ENCODE results near the gene CNTN4.

DNA sequence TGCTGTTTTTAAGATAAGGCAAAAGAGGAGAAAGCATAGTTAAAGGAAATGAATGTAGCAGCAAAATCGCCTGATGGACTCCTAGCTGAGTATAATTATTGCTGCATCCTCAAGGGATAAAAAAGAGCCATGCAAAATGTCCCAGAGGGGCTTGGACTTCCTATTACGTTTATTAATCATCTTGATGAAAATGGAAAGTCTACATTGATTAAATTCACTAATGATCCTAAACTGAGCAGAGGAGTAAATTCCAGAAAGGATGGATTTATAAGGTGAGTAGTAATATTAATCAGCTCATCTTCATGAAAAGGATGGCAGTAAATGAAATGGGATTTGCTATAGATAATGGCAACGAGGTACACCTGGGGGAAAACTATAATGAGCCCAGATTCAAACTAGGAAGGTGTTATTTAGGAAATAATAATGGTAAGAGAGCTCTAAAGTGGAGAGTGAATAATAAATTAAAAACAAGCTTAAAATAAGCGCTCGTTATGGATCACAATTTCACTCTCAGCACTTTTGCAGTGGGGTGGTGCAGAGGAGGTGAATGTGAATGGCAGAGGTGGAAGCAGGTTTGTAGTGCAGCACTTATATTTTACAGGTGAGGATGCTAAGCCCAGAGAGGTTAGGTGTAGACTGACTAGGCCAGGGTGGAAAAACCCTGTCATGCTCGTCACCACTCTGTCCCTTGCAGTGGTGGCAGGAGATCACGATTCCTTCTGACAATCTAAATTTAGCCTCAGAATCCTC lies 989.2 kb downstream of the CNTN4 start:
- TF ChIP-seq, protein P1, sequence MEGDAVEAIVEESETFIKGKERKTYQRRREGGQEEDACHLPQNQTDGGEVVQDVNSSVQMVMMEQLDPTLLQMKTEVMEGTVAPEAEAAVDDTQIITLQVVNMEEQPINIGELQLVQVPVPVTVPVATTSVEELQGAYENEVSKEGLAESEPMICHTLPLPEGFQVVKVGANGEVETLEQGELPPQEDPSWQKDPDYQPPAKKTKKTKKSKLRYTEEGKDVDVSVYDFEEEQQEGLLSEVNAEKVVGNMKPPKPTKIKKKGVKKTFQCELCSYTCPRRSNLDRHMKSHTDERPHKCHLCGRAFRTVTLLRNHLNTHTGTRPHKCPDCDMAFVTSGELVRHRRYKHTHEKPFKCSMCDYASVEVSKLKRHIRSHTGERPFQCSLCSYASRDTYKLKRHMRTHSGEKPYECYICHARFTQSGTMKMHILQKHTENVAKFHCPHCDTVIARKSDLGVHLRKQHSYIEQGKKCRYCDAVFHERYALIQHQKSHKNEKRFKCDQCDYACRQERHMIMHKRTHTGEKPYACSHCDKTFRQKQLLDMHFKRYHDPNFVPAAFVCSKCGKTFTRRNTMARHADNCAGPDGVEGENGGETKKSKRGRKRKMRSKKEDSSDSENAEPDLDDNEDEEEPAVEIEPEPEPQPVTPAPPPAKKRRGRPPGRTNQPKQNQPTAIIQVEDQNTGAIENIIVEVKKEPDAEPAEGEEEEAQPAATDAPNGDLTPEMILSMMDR (IDR thresholded peaks at IDR 0.05; ENCODE audit: insufficient read depth, low read length): no peak
- TF ChIP-seq POLR2AphosphoS5 (IDR thresholded peaks at IDR 0.05; ENCODE audit: low read depth) (no peak), GABPA (IDR thresholded peaks at IDR 0.05; ENCODE audit: low read depth) (no peak), SPI1 (IDR thresholded peaks at IDR 0.05; ENCODE audit: borderline replicate concordance, low read depth) (no peak)
- TF ChIP-seq, protein P2, sequence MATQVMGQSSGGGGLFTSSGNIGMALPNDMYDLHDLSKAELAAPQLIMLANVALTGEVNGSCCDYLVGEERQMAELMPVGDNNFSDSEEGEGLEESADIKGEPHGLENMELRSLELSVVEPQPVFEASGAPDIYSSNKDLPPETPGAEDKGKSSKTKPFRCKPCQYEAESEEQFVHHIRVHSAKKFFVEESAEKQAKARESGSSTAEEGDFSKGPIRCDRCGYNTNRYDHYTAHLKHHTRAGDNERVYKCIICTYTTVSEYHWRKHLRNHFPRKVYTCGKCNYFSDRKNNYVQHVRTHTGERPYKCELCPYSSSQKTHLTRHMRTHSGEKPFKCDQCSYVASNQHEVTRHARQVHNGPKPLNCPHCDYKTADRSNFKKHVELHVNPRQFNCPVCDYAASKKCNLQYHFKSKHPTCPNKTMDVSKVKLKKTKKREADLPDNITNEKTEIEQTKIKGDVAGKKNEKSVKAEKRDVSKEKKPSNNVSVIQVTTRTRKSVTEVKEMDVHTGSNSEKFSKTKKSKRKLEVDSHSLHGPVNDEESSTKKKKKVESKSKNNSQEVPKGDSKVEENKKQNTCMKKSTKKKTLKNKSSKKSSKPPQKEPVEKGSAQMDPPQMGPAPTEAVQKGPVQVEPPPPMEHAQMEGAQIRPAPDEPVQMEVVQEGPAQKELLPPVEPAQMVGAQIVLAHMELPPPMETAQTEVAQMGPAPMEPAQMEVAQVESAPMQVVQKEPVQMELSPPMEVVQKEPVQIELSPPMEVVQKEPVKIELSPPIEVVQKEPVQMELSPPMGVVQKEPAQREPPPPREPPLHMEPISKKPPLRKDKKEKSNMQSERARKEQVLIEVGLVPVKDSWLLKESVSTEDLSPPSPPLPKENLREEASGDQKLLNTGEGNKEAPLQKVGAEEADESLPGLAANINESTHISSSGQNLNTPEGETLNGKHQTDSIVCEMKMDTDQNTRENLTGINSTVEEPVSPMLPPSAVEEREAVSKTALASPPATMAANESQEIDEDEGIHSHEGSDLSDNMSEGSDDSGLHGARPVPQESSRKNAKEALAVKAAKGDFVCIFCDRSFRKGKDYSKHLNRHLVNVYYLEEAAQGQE (IDR thresholded peaks at IDR 0.05; ENCODE audit: insufficient replicate concordance, low read depth): no peak
